ENCODE measurements around the gene DNMBP. TPM values are rescaled to one million over a fixed set of nuclear protein-coding genes. Genes with fewer than 3 reads are reported as not detected.
"Not testable (repeated sequence)": the region's sequence is repeated elsewhere in the genome, so short reads cannot be mapped to it uniquely, and the experiment has no call there.

DNMBP gene
- total and polyA plus RNA-seq, 4 experiments from 2014 or later: 1.4 to 4.0 (median 3.8) TPM; not detected in 1

GRCh38 chr10:99945263-99945662, 64.5 kb downstream of the DNMBP start:
- CTCF ChIA-PET (ENCODE audit: partially characterized antibody): no interaction called here
- Mint-ChIP-seq H3K27me3 (peaks cover 0 to 3% of the 10 kb centered on the region in 2 donors), H3K4me1 (no peaks in the 10 kb centered on the region)

DNA sequence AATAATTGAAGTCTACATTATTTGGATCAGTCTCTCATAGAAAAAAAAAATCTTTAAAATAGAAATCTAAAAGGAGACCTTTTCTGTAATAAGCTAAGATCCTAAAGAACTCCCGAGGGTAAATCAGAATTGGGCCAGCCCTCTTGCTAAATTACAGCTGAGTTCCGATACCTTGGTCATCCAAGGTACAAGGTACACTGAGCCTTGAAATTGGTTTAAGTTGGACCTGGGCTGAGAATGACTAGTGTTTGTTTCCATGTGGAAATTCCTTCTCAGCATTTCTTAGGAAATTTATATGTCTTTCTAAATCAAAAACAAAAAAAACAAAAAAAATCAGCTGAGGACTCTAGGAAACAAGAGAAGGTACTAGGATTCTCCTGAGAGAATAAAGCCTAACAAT, 64.9 kb downstream of the DNMBP start:
- Histone ChIP-seq H3K27me3 (ENCODE audit: insufficient read depth, low read length) (no peaks in the 10 kb centered on the region), H3K9me3 (ENCODE audit: control insufficient read depth in 1 of 2, low read length in 2 of 2) (no peaks in the 10 kb centered on the region), H3K27ac (ENCODE audit: low read depth, low read length) (no peak overlapping the region), H3K36me3 (ENCODE audit: insufficient read depth, low read length) (no peaks in the 10 kb centered on the region), H3K4me3 (ENCODE audit: low read length in 2 of 2) (no peak overlapping the region), H3K4me1 (ENCODE audit: insufficient read depth, low read length) (no peaks in the 10 kb centered on the region)
- no peak for DNase-seq
- ChIA-PET POLR2A (ENCODE audit: partially characterized antibody) (no interaction called here), CTCF (ENCODE audit: partially characterized antibody) (no interaction called here)
- peaks cover 0 to 3% of the 10 kb centered on the region in 2 donors for H3K27me3 Mint-ChIP-seq
- no peak overlapping the region for H3K27ac Mint-ChIP-seq
- peaks cover 2 to 15% of the 10 kb centered on the region in 2 donors for H3K36me3 Mint-ChIP-seq
- H3K4me3 Mint-ChIP-seq: no peak overlapping the region
- no peaks in the 10 kb centered on the region for H3K4me1 Mint-ChIP-seq
- intact Hi-C loops (cut with micrococcal nuclease): no loop called here
- peaks cover 0 to 3% (median under 1%) of the 10 kb centered on the region in 8 donors for H3K9me3 Mint-ChIP-seq

More at GRCh38 chr10:99945263-99945662, 64.5 kb downstream of the DNMBP start:
- Histone ChIP-seq H3K27me3 (ENCODE audit: insufficient read depth, low read length) (no peaks in the 10 kb centered on the region), H3K4me3 (ENCODE audit: low read length in 2 of 2) (no peak overlapping the region), H3K27ac (ENCODE audit: low read depth, low read length) (no peak overlapping the region), H3K9me3 (ENCODE audit: control insufficient read depth in 1 of 2, low read length in 2 of 2) (no peaks in the 10 kb centered on the region), H3K4me1 (ENCODE audit: insufficient read depth, low read length) (no peaks in the 10 kb centered on the region), H3K36me3 (ENCODE audit: insufficient read depth, low read length) (no peaks in the 10 kb centered on the region)
- no peak for DNase-seq
- Mint-ChIP-seq H3K9me3 (peaks cover 0 to 7% (median 4%) of the 10 kb centered on the region in 8 donors), H3K36me3 (peaks cover 2 to 19% of the 10 kb centered on the region in 2 donors), H3K27ac (no peak overlapping the region), H3K4me3 (no peak overlapping the region)
- intact Hi-C loops (cut with micrococcal nuclease): no loop called here
- POLR2A ChIA-PET (ENCODE audit: partially characterized antibody): no interaction called here

- DNase-seq: no peak
Measured at GRCh38 chr10:99943908-99944307, 65.8 kb downstream of the DNMBP start.

GRCh38 chr10:99941942-99942820, 67.6 kb downstream of the DNMBP start:
- CTCF ChIA-PET (ENCODE audit: partially characterized antibody): no interaction called here
- no peak for DNase-seq
- Histone ChIP-seq H3K27ac (ENCODE audit: low read depth, low read length) (no peak overlapping the region), H3K9me3 (ENCODE audit: control insufficient read depth in 1 of 2, low read length in 2 of 2) (no peaks in the 10 kb centered on the region), H3K36me3 (ENCODE audit: insufficient read depth, low read length) (no peaks in the 10 kb centered on the region), H3K4me1 (ENCODE audit: insufficient read depth, low read length) (no peaks in the 10 kb centered on the region), H3K4me3 (ENCODE audit: low read length in 2 of 2) (no peak overlapping the region), H3K27me3 (ENCODE audit: insufficient read depth, low read length) (no peaks in the 10 kb centered on the region)
- H3K4me3 Mint-ChIP-seq: no peak overlapping the region
- POLR2A ChIA-PET (ENCODE audit: partially characterized antibody): no interaction called here
- intact Hi-C loops (cut with micrococcal nuclease): no loop called here
- H3K4me1 Mint-ChIP-seq: no peaks in the 10 kb centered on the region
- peaks cover 0 to 18% of the 10 kb centered on the region in 2 donors for H3K36me3 Mint-ChIP-seq
- no peak overlapping the region for H3K27ac Mint-ChIP-seq
- peaks cover 0 to 3% (median 0%) of the 10 kb centered on the region in 8 donors for H3K9me3 Mint-ChIP-seq
- H3K27me3 Mint-ChIP-seq: peaks cover 0 to 3% of the 10 kb centered on the region in 2 donors

More at GRCh38 chr10:99943908-99944307, 65.8 kb downstream of the DNMBP start:
- peaks cover 0 to 3% (median 0%) of the 10 kb centered on the region in 8 donors for H3K9me3 Mint-ChIP-seq
- H3K27me3 Mint-ChIP-seq: peaks cover 0 to 3% of the 10 kb centered on the region in 2 donors
- Histone ChIP-seq H3K27me3 (ENCODE audit: insufficient read depth, low read length) (no peaks in the 10 kb centered on the region), H3K4me3 (ENCODE audit: low read length in 2 of 2) (no peak overlapping the region), H3K4me1 (ENCODE audit: insufficient read depth, low read length) (no peaks in the 10 kb centered on the region), H3K27ac (ENCODE audit: low read depth, low read length) (no peak overlapping the region), H3K36me3 (ENCODE audit: insufficient read depth, low read length) (no peaks in the 10 kb centered on the region), H3K9me3 (ENCODE audit: control insufficient read depth in 1 of 2, low read length in 2 of 2) (no peaks in the 10 kb centered on the region)
- intact Hi-C loops (cut with micrococcal nuclease): no loop called here
- peak overlapping the region in 1 of 7 donors; percentile 9 for H3K27ac Mint-ChIP-seq
- no peaks in the 10 kb centered on the region for H3K4me1 Mint-ChIP-seq
- ChIA-PET POLR2A (ENCODE audit: partially characterized antibody) (no interaction called here), CTCF (ENCODE audit: partially characterized antibody) (no interaction called here)
- peaks cover 0 to 13% of the 10 kb centered on the region in 2 donors for H3K36me3 Mint-ChIP-seq
- no peak overlapping the region for H3K4me3 Mint-ChIP-seq

DNA sequence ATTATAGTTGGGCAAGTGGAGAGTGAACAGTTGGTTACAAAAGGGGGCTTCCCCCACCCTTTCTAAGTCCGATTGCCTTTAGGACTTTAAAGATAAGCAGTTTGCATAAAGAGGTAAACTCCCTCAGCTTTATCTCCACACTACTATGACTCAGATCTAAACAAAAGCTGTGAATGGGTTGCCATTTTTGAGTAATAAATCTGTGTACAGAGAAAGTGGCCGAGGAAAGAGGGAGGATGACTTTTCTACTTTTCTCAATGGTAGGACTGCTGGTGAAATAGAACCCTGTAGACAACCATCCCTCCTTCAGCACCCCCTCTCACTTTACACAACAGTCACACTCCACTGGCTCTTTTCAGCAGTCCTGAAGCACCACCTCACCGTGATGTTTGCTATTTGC, 71.2 kb downstream of the DNMBP start:
- Histone ChIP-seq H3K4me3 (ENCODE audit: low read length in 2 of 2) (no peak overlapping the region), H3K27me3 (ENCODE audit: insufficient read depth, low read length) (no peaks in the 10 kb centered on the region), H3K4me1 (ENCODE audit: insufficient read depth, low read length) (no peaks in the 10 kb centered on the region), H3K27ac (ENCODE audit: low read depth, low read length) (no peak overlapping the region), H3K36me3 (ENCODE audit: insufficient read depth, low read length) (no peaks in the 10 kb centered on the region), H3K9me3 (ENCODE audit: control insufficient read depth in 1 of 2, low read length in 2 of 2) (no peaks in the 10 kb centered on the region)
- Mint-ChIP-seq H3K27ac (no peak overlapping the region), H3K4me3 (no peak overlapping the region), H3K27me3 (no peaks in the 10 kb centered on the region), H3K4me1 (no peaks in the 10 kb centered on the region), H3K9me3 (peaks cover 0 to 3% (median 0%) of the 10 kb centered on the region in 8 donors), H3K36me3 (peaks cover 0 to 18% of the 10 kb centered on the region in 2 donors)
- POLR2A ChIA-PET (ENCODE audit: partially characterized antibody): no interaction called here
- intact Hi-C loops (cut with micrococcal nuclease): no loop called here
- no peak for DNase-seq
- CTCF ChIA-PET (ENCODE audit: partially characterized antibody): no interaction called here

DNA sequence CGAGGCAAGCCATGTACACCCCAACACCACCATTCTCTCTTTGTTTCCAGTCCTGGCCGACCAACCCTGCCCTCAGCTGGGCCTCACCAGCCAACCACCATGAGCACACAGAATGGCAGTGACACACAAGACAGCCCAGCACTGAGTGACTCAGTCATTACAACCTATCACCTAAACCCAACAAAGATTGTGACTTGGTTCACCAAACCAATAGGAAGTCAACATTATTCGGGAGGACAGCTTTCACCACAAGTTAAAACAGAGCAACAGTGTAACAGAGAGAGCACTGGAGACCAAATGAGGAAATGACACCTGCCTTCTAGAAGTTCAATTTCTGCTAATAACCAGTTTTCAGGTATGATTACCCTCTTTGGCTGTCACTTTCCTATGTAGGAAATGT, 72.1 kb downstream of the DNMBP start:
- H3K27me3 ChIP-seq (ENCODE audit: insufficient read depth, low read length): no peaks in the 10 kb centered on the region
- ChIA-PET POLR2A (ENCODE audit: partially characterized antibody) (no interaction called here), CTCF (ENCODE audit: partially characterized antibody) (no interaction called here)
- Mint-ChIP-seq H3K36me3 (peaks cover 0 to 18% of the 10 kb centered on the region in 2 donors), H3K4me1 (no peaks in the 10 kb centered on the region), H3K9me3 (peaks cover 0 to 3% (median 0%) of the 10 kb centered on the region in 8 donors), H3K27me3 (no peaks in the 10 kb centered on the region), H3K27ac (peak overlapping the region in 1 of 7 donors; percentile 16), H3K4me3 (no peak overlapping the region)
- no peak overlapping the region for H3K27ac ChIP-seq (ENCODE audit: low read depth, low read length)
- H3K4me1 ChIP-seq (ENCODE audit: insufficient read depth, low read length): no peaks in the 10 kb centered on the region
- no peak overlapping the region for H3K4me3 ChIP-seq (ENCODE audit: low read length in 2 of 2)
- DNase-seq: no peak
- H3K9me3 ChIP-seq (ENCODE audit: control insufficient read depth in 1 of 2, low read length in 2 of 2): no peaks in the 10 kb centered on the region
- intact Hi-C loops (cut with micrococcal nuclease): no loop called here
- H3K36me3 ChIP-seq (ENCODE audit: insufficient read depth, low read length): no peaks in the 10 kb centered on the region

GRCh38 chr10:99932203-99932957, 77.4 kb downstream of the DNMBP start:
- H3K36me3 Mint-ChIP-seq; POLR2A ChIA-PET (ENCODE audit: partially characterized antibody); CTCF ChIA-PET (ENCODE audit: partially characterized antibody); H3K9me3 ChIP-seq (ENCODE audit: control insufficient read depth in 1 of 2, low read length in 2 of 2); intact Hi-C loops (cut with micrococcal nuclease); H3K4me1 Mint-ChIP-seq; H3K36me3 ChIP-seq (ENCODE audit: insufficient read depth, low read length); H3K9me3 Mint-ChIP-seq; H3K27me3 Mint-ChIP-seq; H3K4me1 ChIP-seq (ENCODE audit: insufficient read depth, low read length); H3K4me3 ChIP-seq (ENCODE audit: low read length in 2 of 2); H3K4me3 Mint-ChIP-seq; DNase-seq; H3K27ac Mint-ChIP-seq; H3K27me3 ChIP-seq (ENCODE audit: insufficient read depth, low read length); H3K27ac ChIP-seq (ENCODE audit: low read depth, low read length): not testable (repeated sequence)

Data from CD4-positive, alpha-beta memory T cell (primary cell).